Measurements from ENCODE around the gene TMEM121. TPM values are rescaled to one million over a fixed set of nuclear protein-coding genes. Genes with fewer than 3 reads are reported as not detected.
"Not testable (repeated sequence)": the region's sequence is repeated elsewhere in the genome, so short reads cannot be mapped to it uniquely, and the experiment has no call there.

The TMEM121 gene
- total RNA-seq, 1 experiment from 2014 or later: 1.0 TPM

GRCh38 chr14:105570482-105570881 lies 44.1 kb downstream of the TMEM121 start:
- TF ChIP-seq EZH2 (IDR thresholded peaks at IDR 0.05; ENCODE audit: low read depth): no peak
- no peak for TF ChIP-seq CTCF (conservative IDR thresholded peaks at IDR 0.05)
- Histone ChIP-seq H3K4me2 (no peak overlapping the region), H3K27me3 (ENCODE audit: insufficient read depth, low read depth) (no peaks in the 10 kb centered on the region), H2AFZ (no peak overlapping the region), H3K9me2 (ENCODE audit: insufficient read depth) (no peaks in the 10 kb centered on the region), H3K79me2 (ENCODE audit: low read depth) (no peaks in the 10 kb centered on the region), H3K36me3 (ENCODE audit: low read depth) (no peaks in the 10 kb centered on the region), H3K4me3 (no peak overlapping the region), H3K4me1 (replicated peaks; ENCODE audit: insufficient read depth) (no peaks in the 10 kb centered on the region), H3K9me3 (ENCODE audit: insufficient read depth, low read depth) (no peaks in the 10 kb centered on the region), H3K27ac (no peak overlapping the region), H4K20me1 (ENCODE audit: insufficient read depth) (no peaks in the 10 kb centered on the region), H3F3A (ENCODE audit: insufficient read depth, low read depth) (peaks cover 17% of the 10 kb centered on the region)
- CTCF ChIA-PET: no interaction called here
- POLR2A ChIA-PET (ENCODE audit: unreplicated experiment): no interaction called here
- no TSS peak for BruUV-seq (replicated peaks)
- intact Hi-C loops (cut with micrococcal nuclease; ENCODE audit: unreplicated experiment): no loop called here
- no peak for DNase-seq

- H3K4me1 ChIP-seq (replicated peaks; ENCODE audit: insufficient read depth); H3K9me3 ChIP-seq (ENCODE audit: insufficient read depth, low read depth); H3K36me3 ChIP-seq (ENCODE audit: low read depth); POLR2A ChIA-PET (ENCODE audit: unreplicated experiment); DNase-seq; H3K4me3 ChIP-seq; BruUV-seq (replicated peaks); CTCF ChIA-PET; H3K27ac ChIP-seq; H4K20me1 ChIP-seq (ENCODE audit: insufficient read depth); H3K27me3 ChIP-seq (ENCODE audit: insufficient read depth, low read depth); intact Hi-C loops (cut with micrococcal nuclease; ENCODE audit: unreplicated experiment); H3K9me2 ChIP-seq (ENCODE audit: insufficient read depth); H3K4me2 ChIP-seq; H2AFZ ChIP-seq; H3K79me2 ChIP-seq (ENCODE audit: low read depth): not testable (repeated sequence)
- H3F3A ChIP-seq (ENCODE audit: insufficient read depth, low read depth): peaks cover 17% of the 10 kb centered on the region
Measured at GRCh38 chr14:105571181-105571951, 45.0 kb downstream of the TMEM121 start.

GRCh38 chr14:105572063-105572462 lies 45.7 kb downstream of the TMEM121 start:
- CTCF ChIA-PET; BruUV-seq (replicated peaks); H3K4me3 ChIP-seq; H3K9me2 ChIP-seq (ENCODE audit: insufficient read depth); H3K4me1 ChIP-seq (replicated peaks; ENCODE audit: insufficient read depth); H3K9me3 ChIP-seq (ENCODE audit: insufficient read depth, low read depth); H3K4me2 ChIP-seq; H2AFZ ChIP-seq; H3K27me3 ChIP-seq (ENCODE audit: insufficient read depth, low read depth); POLR2A ChIA-PET (ENCODE audit: unreplicated experiment); H3K79me2 ChIP-seq (ENCODE audit: low read depth); DNase-seq; H3K36me3 ChIP-seq (ENCODE audit: low read depth); H3K27ac ChIP-seq; H4K20me1 ChIP-seq (ENCODE audit: insufficient read depth); intact Hi-C loops (cut with micrococcal nuclease; ENCODE audit: unreplicated experiment): not testable (repeated sequence)
- H3F3A ChIP-seq (ENCODE audit: insufficient read depth, low read depth): peaks cover 17% of the 10 kb centered on the region

GRCh38 chr14:105573841-105574240 lies 47.5 kb downstream of the TMEM121 start:
- H3K9me2 ChIP-seq (ENCODE audit: insufficient read depth); H4K20me1 ChIP-seq (ENCODE audit: insufficient read depth); H3K27ac ChIP-seq; CTCF ChIA-PET; H3K9me3 ChIP-seq (ENCODE audit: insufficient read depth, low read depth); H3K4me3 ChIP-seq; intact Hi-C loops (cut with micrococcal nuclease; ENCODE audit: unreplicated experiment); H3K4me1 ChIP-seq (replicated peaks; ENCODE audit: insufficient read depth); H3K79me2 ChIP-seq (ENCODE audit: low read depth); H3K27me3 ChIP-seq (ENCODE audit: insufficient read depth, low read depth); H2AFZ ChIP-seq; BruUV-seq (replicated peaks); DNase-seq; POLR2A ChIA-PET (ENCODE audit: unreplicated experiment); H3K4me2 ChIP-seq; H3K36me3 ChIP-seq (ENCODE audit: low read depth): not testable (repeated sequence)
- peaks cover 21% of the 10 kb centered on the region for H3F3A ChIP-seq (ENCODE audit: insufficient read depth, low read depth)

- H3F3A ChIP-seq (ENCODE audit: insufficient read depth, low read depth): peaks cover 19% of the 10 kb centered on the region
- H3K36me3 ChIP-seq (ENCODE audit: low read depth); H3K27me3 ChIP-seq (ENCODE audit: insufficient read depth, low read depth); H3K4me3 ChIP-seq; BruUV-seq (replicated peaks); H3K4me1 ChIP-seq (replicated peaks; ENCODE audit: insufficient read depth); H3K9me2 ChIP-seq (ENCODE audit: insufficient read depth); POLR2A ChIA-PET (ENCODE audit: unreplicated experiment); H3K27ac ChIP-seq; H2AFZ ChIP-seq; H3K79me2 ChIP-seq (ENCODE audit: low read depth); H4K20me1 ChIP-seq (ENCODE audit: insufficient read depth); H3K9me3 ChIP-seq (ENCODE audit: insufficient read depth, low read depth); H3K4me2 ChIP-seq; CTCF ChIA-PET; intact Hi-C loops (cut with micrococcal nuclease; ENCODE audit: unreplicated experiment); DNase-seq: not testable (repeated sequence)
Measured at GRCh38 chr14:105574411-105574810, 48.0 kb downstream of the TMEM121 start.

- H2AFZ ChIP-seq; CTCF ChIA-PET; H3K9me3 ChIP-seq (ENCODE audit: insufficient read depth, low read depth); DNase-seq; H4K20me1 ChIP-seq (ENCODE audit: insufficient read depth); intact Hi-C loops (cut with micrococcal nuclease; ENCODE audit: unreplicated experiment); POLR2A ChIA-PET (ENCODE audit: unreplicated experiment); H3K4me3 ChIP-seq; BruUV-seq (replicated peaks); H3K4me1 ChIP-seq (replicated peaks; ENCODE audit: insufficient read depth); H3K79me2 ChIP-seq (ENCODE audit: low read depth); H3K27me3 ChIP-seq (ENCODE audit: insufficient read depth, low read depth); H3K27ac ChIP-seq; H3K36me3 ChIP-seq (ENCODE audit: low read depth); H3K9me2 ChIP-seq (ENCODE audit: insufficient read depth); H3K4me2 ChIP-seq: not testable (repeated sequence)
- peaks cover 11% of the 10 kb centered on the region for H3F3A ChIP-seq (ENCODE audit: insufficient read depth, low read depth)
Measured at GRCh38 chr14:105575016-105575700, 48.8 kb downstream of the TMEM121 start.
